ENCODE results near the gene PASK.

PASK gene

GRCh38 chr2:241180495-241180894 lies 31.2 kb upstream of the PASK start:
- no peak for DNase-seq (ENCODE audit: low read depth in 2 of 2)

- DNase-seq (ENCODE audit: low read depth in 2 of 2): no peak
Observed at GRCh38 chr2:241179899-241180298, 30.6 kb upstream of the PASK start.

- no peak for DNase-seq (ENCODE audit: low read depth in 2 of 2)
Observed at GRCh38 chr2:241178961-241179360, 29.7 kb upstream of the PASK start.

- no peak for DNase-seq (ENCODE audit: low read depth in 2 of 2)
Observed at GRCh38 chr2:241177526-241178334, 28.5 kb upstream of the PASK start.

- no peak for DNase-seq (ENCODE audit: low read depth in 2 of 2)
Observed at GRCh38 chr2:241173557-241173956, 24.3 kb upstream of the PASK start.

- DNase-seq (ENCODE audit: low read depth in 2 of 2): no peak
Observed at GRCh38 chr2:241168366-241168765, 19.1 kb upstream of the PASK start.

GRCh38 chr2:241163601-241164118 lies 14.4 kb upstream of the PASK start:
- DNase-seq (ENCODE audit: low read depth in 2 of 2): no peak

- no peak for DNase-seq (ENCODE audit: low read depth in 2 of 2)
Observed at GRCh38 chr2:241161646-241162281, 12.5 kb upstream of the PASK start.

- no peak for DNase-seq (ENCODE audit: low read depth in 2 of 2)
Observed at GRCh38 chr2:241160318-241160717, 11.0 kb upstream of the PASK start.

GRCh38 chr2:241159116-241159515 lies 9.8 kb upstream of the PASK start:
- no peak for DNase-seq (ENCODE audit: low read depth in 2 of 2)

- no peak for DNase-seq (ENCODE audit: low read depth in 2 of 2)
Observed at GRCh38 chr2:241158546-241158900, 9.3 kb upstream of the PASK start.

- DNase-seq (ENCODE audit: low read depth in 2 of 2): no peak
Observed at GRCh38 chr2:241157841-241158545, 8.7 kb upstream of the PASK start.

GRCh38 chr2:241156971-241157441 lies 7.7 kb upstream of the PASK start:
- no peak for DNase-seq (ENCODE audit: low read depth in 2 of 2)

GRCh38 chr2:241155936-241156335 lies 6.7 kb upstream of the PASK start:
- no peak for DNase-seq (ENCODE audit: low read depth in 2 of 2)

- no peak for DNase-seq (ENCODE audit: low read depth in 2 of 2)
Observed at GRCh38 chr2:241154915-241155314, 5.6 kb upstream of the PASK start.

GRCh38 chr2:241153616-241154015 lies 4.3 kb upstream of the PASK start:
- no peak for DNase-seq (ENCODE audit: low read depth in 2 of 2)

GRCh38 chr2:241151934-241152660 lies 2.8 kb upstream of the PASK start:
- no peak for DNase-seq (ENCODE audit: low read depth in 2 of 2)

- DNase-seq (ENCODE audit: low read depth in 2 of 2): no peak
Observed at GRCh38 chr2:241150660-241151530, 1.6 kb upstream of the PASK start.

GRCh38 chr2:241149925-241150659 lies 820 bp upstream of the PASK start, which contains the start of gene PPP1R7:
PPP1R7 (plus strand) TSS chr2:241150467; CDS start chr2:241150496, 29 bp downstream.
- peak; percentile 69 to 76 for DNase-seq (ENCODE audit: low read depth in 2 of 2)

- no peak for DNase-seq (ENCODE audit: low read depth in 2 of 2)
Observed at GRCh38 chr2:241149675-241149924, 328 bp upstream of the PASK start.

Data from fibroblast of skin of left biceps (primary cell).